Measurements from ENCODE around the gene RIN3. TPM values are rescaled to one million over a fixed set of nuclear protein-coding genes. Genes with fewer than 3 reads are reported as not detected.

Gene RIN3
- total RNA-seq, 4 donors from 2014 or later: 13.5 to 22.2 (median 16.2) TPM

DNA sequence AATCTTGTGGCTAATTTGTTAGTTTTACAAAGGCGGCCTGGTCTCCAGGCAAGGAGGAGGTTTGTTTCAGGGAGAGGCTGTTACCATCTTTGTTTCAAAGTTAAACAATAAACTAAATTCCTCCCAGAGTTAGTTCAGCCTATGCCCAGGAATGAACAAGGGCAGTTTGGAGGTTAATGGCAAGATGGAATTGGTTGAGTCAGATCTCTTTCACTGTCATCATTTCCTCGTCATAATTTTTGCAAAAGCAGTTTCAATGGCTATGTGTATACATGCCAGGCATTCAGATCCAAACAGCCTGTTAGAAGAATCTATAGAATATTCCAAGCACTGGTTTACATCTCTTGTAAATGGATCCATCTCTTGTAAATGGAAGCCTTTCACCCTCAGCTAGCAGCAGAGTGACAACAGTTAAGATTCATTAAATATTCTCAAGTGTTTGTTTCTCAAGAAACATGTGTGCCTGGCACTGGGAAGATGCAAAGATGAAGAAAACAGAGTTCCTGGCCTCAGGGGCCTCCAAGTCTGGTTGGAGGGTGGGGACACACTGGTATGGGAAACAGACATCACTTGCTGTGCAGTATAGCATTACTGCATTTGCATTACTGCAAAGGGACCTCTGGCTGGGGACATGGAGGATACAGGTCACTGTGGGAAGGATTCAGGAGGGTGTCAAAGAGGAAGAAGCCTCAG lies 65.8 kb downstream of the RIN3 start:
- H3K27me3 ChIP-seq: no peaks in the 10 kb centered on the region
- no peak for TF ChIP-seq POLR2A (IDR thresholded peaks at IDR 0.05)
- no peak for TF ChIP-seq EP300 (IDR thresholded peaks at IDR 0.05)
- no peak for TF ChIP-seq POLR2AphosphoS5 (IDR thresholded peaks at IDR 0.05)
- TF ChIP-seq, protein P1, sequence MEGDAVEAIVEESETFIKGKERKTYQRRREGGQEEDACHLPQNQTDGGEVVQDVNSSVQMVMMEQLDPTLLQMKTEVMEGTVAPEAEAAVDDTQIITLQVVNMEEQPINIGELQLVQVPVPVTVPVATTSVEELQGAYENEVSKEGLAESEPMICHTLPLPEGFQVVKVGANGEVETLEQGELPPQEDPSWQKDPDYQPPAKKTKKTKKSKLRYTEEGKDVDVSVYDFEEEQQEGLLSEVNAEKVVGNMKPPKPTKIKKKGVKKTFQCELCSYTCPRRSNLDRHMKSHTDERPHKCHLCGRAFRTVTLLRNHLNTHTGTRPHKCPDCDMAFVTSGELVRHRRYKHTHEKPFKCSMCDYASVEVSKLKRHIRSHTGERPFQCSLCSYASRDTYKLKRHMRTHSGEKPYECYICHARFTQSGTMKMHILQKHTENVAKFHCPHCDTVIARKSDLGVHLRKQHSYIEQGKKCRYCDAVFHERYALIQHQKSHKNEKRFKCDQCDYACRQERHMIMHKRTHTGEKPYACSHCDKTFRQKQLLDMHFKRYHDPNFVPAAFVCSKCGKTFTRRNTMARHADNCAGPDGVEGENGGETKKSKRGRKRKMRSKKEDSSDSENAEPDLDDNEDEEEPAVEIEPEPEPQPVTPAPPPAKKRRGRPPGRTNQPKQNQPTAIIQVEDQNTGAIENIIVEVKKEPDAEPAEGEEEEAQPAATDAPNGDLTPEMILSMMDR (IDR thresholded peaks at IDR 0.05): no peak
- H3K4me3 ChIP-seq: no peak overlapping the region
- no peaks in the 10 kb centered on the region for H3K4me1 ChIP-seq
- ATAC-seq: no peak
- H3K9me3 ChIP-seq: no peaks in the 10 kb centered on the region
- 50 to 55% methylated on average over 1 to 2 of the region's 2 CpGs for WGBS, 2 donors (ENCODE audit: low coverage in 1 of 2)
- peaks cover 0 to 68% of the 10 kb centered on the region in 2 donors for H3K36me3 ChIP-seq
- H3K27ac ChIP-seq: no peak overlapping the region

DNA sequence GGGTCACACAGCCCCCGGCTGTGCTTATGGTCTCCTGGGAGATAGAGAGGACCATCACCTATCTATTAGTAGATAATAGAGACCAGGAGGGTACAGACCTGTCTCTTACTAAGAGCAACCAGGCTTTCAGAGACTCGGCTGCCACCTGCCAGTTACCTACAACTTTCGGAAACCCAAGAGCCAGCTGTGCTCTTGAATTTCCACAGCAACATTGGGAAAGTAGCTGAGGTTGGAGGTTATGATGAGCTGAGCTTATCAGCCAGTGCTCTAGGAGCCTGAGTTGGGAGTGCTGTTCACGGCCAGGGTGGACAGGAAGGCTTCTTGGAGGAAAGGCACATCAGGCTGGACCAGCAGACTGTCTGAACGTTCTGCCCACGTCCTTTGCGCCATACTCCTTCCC lies 67.6 kb downstream of the RIN3 start:
- peaks cover 0 to 17% (median 4%) of the 10 kb centered on the region in 3 donors for H3K4me1 ChIP-seq
- H3K36me3 ChIP-seq: peaks cover 0 to 68% of the 10 kb centered on the region in 2 donors
- H3K27ac ChIP-seq: no peak overlapping the region
- H3K9me3 ChIP-seq: no peaks in the 10 kb centered on the region
- no peaks in the 10 kb centered on the region for H3K27me3 ChIP-seq
- TF ChIP-seq POLR2AphosphoS5 (IDR thresholded peaks at IDR 0.05) (no peak), EP300 (IDR thresholded peaks at IDR 0.05) (no peak), POLR2A (IDR thresholded peaks at IDR 0.05) (no peak)
- TF ChIP-seq, protein P1 (IDR thresholded peaks at IDR 0.05): no peak
- WGBS, 2 donors (ENCODE audit: low coverage in 1 of 2): 85 to 92% methylated on average over 2 to 4 of the region's 7 CpGs
- ATAC-seq: no peak
- H3K4me3 ChIP-seq: no peak overlapping the region

DNA sequence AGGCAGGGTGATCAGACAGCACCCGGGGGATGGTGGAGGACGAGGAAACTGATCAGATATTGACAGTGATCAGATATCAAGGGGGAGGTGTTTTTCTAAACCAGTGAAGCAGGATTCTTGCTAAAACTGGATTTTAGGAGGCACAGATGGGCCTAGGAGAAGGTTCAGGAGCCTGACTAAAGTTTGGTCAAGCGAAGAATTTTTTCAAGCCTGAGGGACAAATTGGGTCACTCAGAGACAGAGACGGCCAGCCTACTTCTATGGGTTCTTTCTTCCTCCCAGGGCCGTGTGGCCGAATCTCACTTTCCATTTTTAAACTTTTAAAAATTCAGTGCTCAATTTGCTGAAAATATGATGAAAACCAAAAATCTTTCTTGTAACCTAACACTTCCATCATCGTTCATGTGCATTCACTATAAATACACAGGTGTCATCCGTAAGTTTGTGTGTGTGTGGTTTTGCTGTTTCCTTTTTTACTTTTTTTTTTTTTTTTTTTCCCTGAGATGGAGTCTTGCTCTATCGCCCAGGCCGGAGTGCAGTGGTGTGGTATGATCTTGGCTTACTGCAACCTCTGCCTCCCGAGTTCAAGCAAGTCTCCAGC lies 68.5 kb downstream of the RIN3 start:
- ATAC-seq: no peak
- Histone ChIP-seq H3K4me3 (no peak overlapping the region), H3K4me1 (peaks cover 0 to 26% (median 11%) of the 10 kb centered on the region in 3 donors), H3K36me3 (peaks cover 0 to 60% of the 10 kb centered on the region in 2 donors), H3K27me3 (no peaks in the 10 kb centered on the region), H3K27ac (no peak overlapping the region), H3K9me3 (no peaks in the 10 kb centered on the region)
- WGBS, 2 donors (ENCODE audit: low coverage in 1 of 2): 86 to 90% methylated on average over 7 to 11 of the region's 11 CpGs
- TF ChIP-seq, protein P1 (IDR thresholded peaks at IDR 0.05): no peak
- TF ChIP-seq EP300 (IDR thresholded peaks at IDR 0.05) (no peak), POLR2A (IDR thresholded peaks at IDR 0.05) (no peak), POLR2AphosphoS5 (IDR thresholded peaks at IDR 0.05) (no peak)

DNA sequence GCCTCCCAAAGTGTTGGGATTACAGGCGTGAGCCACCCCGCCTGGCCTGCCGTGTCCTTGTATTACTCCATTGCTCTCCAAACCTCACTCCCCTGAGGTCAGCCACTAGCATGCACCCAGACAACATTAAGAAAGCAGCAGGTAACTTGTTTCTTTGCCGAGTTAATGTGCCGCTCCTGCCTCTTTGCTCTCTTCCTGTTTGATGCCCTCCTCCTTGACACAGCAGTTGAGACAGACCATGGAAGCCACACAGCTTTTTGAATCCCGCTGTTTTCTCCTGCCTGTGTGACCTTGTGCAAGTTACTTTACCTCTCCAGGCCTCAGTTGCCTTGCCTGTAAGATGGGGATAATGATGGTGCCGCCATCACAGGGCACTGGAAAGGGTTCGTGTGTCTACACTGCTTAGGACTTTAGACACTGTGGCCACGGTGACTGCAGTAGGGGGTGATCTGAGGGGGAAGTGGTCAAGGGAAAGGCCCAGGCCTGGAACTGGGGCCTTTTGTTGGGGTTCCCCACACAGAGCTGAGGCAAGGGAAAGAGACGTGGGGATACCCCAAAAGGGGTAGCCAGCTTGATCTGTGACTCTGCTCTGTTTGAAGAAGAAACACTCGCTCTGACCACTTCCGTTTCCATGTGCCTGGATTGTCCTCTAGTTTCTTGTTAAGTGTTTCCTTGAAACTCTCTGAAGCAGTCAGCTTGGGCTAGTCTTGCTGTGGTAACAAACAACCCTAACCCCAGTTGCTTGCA lies 69.3 kb downstream of the RIN3 start:
- H3K4me1 ChIP-seq: peaks cover 0 to 30% (median 14%) of the 10 kb centered on the region in 3 donors
- H3K9me3 ChIP-seq: no peaks in the 10 kb centered on the region
- TF ChIP-seq, protein P1 (IDR thresholded peaks at IDR 0.05): no peak
- no peak overlapping the region for H3K27ac ChIP-seq
- 91 to 93% methylated on average over 5 to 7 of the region's 12 CpGs for WGBS, 2 donors (ENCODE audit: low coverage in 1 of 2)
- ATAC-seq: no peak
- H3K27me3 ChIP-seq: no peaks in the 10 kb centered on the region
- H3K4me3 ChIP-seq: no peak overlapping the region
- H3K36me3 ChIP-seq: peaks cover 0 to 52% of the 10 kb centered on the region in 2 donors

Measured in gastroesophageal sphincter (tissue), 4 donors.